Trophoblast cell (in vitro differentiated cells and primary cell): ENCODE data around the gene RAB24.

Experiments used
- DNase-seq, 2 donors: peaks; one replicate each; pipeline ENCODE4 v3.0.0-alpha.2; 2016
- H2AFZ ChIP-seq: 2 replicates; pipeline ENCODE4 v1.6.1; 2013; ENCODE audit warnings: low read length, moderate library complexity, mild to moderate bottlenecking; ENCODE audit not compliant: insufficient read depth, poor library complexity
- H2AK5ac ChIP-seq: 2 replicates; pipeline ENCODE4 v1.6.1; 2013; ENCODE audit warnings: mild to moderate bottlenecking, low read length
- H2BK120ac ChIP-seq: 2 replicates; pipeline ENCODE4 v1.6.1; 2013; ENCODE audit warnings: low read length, mild to moderate bottlenecking, moderate library complexity; ENCODE audit not compliant: insufficient read depth, poor library complexity
- H2BK12ac ChIP-seq: 2 replicates; pipeline ENCODE4 v1.6.1; 2013; ENCODE audit warnings: mild to moderate bottlenecking, low read length, moderate library complexity
- H2BK5ac ChIP-seq: 2 replicates; pipeline ENCODE4 v1.6.1; 2013; ENCODE audit warnings: low read length, low read depth, moderate library complexity, mild to moderate bottlenecking; ENCODE audit not compliant: poor library complexity
- H3K14ac ChIP-seq: 2 replicates; pipeline ENCODE4 v1.6.1; 2013; ENCODE audit warnings: mild to moderate bottlenecking, low read length
- H3K18ac ChIP-seq: 2 replicates; pipeline ENCODE4 v1.6.1; 2013; ENCODE audit warnings: mild to moderate bottlenecking, low read length
- H3K23ac ChIP-seq: 2 replicates; pipeline ENCODE4 v1.6.1; 2013; ENCODE audit warnings: low read length
- H3K27ac ChIP-seq: 2 replicates; pipeline ENCODE4 v1.5.1; 2013; ENCODE audit warnings: low read depth, mild to moderate bottlenecking, inconsistent platforms, low read length, moderate library complexity
- H3K27me3 ChIP-seq: 2 replicates; pipeline ENCODE4 v1.6.1; 2013; ENCODE audit warnings: inconsistent platforms, mild to moderate bottlenecking, low read length, moderate library complexity; ENCODE audit not compliant: insufficient read depth
- H3K36me3 ChIP-seq, 2 experiments: 1 replicate in 1 of 2; 2 replicates in 1 of 2; pipeline ENCODE4 v1.6.1; 2013; ENCODE audit warnings: low read length in 2 of 2, mild to moderate bottlenecking in 2 of 2, moderate library complexity in 1 of 2; ENCODE audit not compliant: insufficient read depth in 2 of 2, control insufficient read depth in 1 of 2
- H3K4ac ChIP-seq: 2 replicates; pipeline ENCODE4 v1.6.1; 2013; ENCODE audit warnings: low read depth, mild to moderate bottlenecking, low read length, moderate library complexity
- H3K4me1 ChIP-seq, 2 experiments: 1 replicate in 1 of 2; 2 replicates in 1 of 2; pipeline ENCODE4 v1.6.1; 2013; ENCODE audit warnings: low read length in 2 of 2, mild to moderate bottlenecking in 2 of 2, moderate library complexity in 1 of 2; ENCODE audit not compliant: insufficient read depth in 2 of 2, control insufficient read depth in 1 of 2
- H3K4me2 ChIP-seq: 2 replicates; pipeline ENCODE4 v1.6.1; 2013; ENCODE audit warnings: inconsistent platforms, mild to moderate bottlenecking, low read length, moderate library complexity
- H3K4me3 ChIP-seq: 2 replicates; pipeline ENCODE4 v1.5.1; 2013; ENCODE audit warnings: mild to moderate bottlenecking, low read depth, low read length, inconsistent platforms
- H3K79me1 ChIP-seq: one replicate; pipeline ENCODE4 v1.6.1; 2013; ENCODE audit warnings: low read length
- H3K79me2 ChIP-seq: 2 replicates; pipeline ENCODE4 v1.6.1; 2013; ENCODE audit warnings: low read length, mild to moderate bottlenecking; ENCODE audit not compliant: control insufficient read depth, insufficient read depth, poor library complexity
- H3K9ac ChIP-seq: 2 replicates; pipeline ENCODE4 v1.6.1; 2013; ENCODE audit warnings: mild to moderate bottlenecking, low read length
- H3K9me3 ChIP-seq: 2 replicates; pipeline ENCODE4 v1.6.1; 2013; ENCODE audit warnings: low read depth, mild to moderate bottlenecking, control low read depth, inconsistent platforms, low read length; ENCODE audit not compliant: insufficient read depth
- H4K12ac ChIP-seq: 2 replicates; pipeline ENCODE4 v1.6.1; 2013; ENCODE audit warnings: low read depth, mild to moderate bottlenecking, low read length, moderate library complexity
- H4K8ac ChIP-seq: 2 replicates; pipeline ENCODE4 v1.6.1; 2013; ENCODE audit warnings: low read depth, mild to moderate bottlenecking, low read length, moderate library complexity
- H4K91ac ChIP-seq: one replicate; pipeline ENCODE4 v1.6.1; 2013; ENCODE audit warnings: low read depth, mild to moderate bottlenecking, low read length, moderate library complexity
- WGBS: extraction: QIAGEN DNeasy Blood & Tissue Kit; methylation state at CpG from one replicate; pipeline ENCODE4 v1.1.7; 2013; ENCODE audit warnings: missing lambda C conversion rate; ENCODE audit not compliant: insufficient read length, insufficient coverage; ENCODE audit errors: extremely low coverage; 5-methylcytosine and 5-hydroxymethylcytosine counted together

Gene RAB24

GRCh38 chr5:177309351-177310191, 6.1 kb upstream of the RAB24 start:
- WGBS, result no CpG with 5 or more reads among the region's 10 CpGs

GRCh38 chr5:177308740-177309139, 5.2 kb upstream of the RAB24 start:
- H2AK5ac ChIP-seq, result no peak overlapping the region
- H4K8ac ChIP-seq, result no peak overlapping the region
- no peak overlapping the region for H2AFZ ChIP-seq
- H3K4me2 ChIP-seq, result no peak overlapping the region
- peaks cover 28 to 30% of the 10 kb centered on the region in 2 experiments for H3K36me3 ChIP-seq
- peaks cover 17 to 23% of the 10 kb centered on the region in 2 experiments for H3K4me1 ChIP-seq
- no peak overlapping the region for H3K18ac ChIP-seq
- no peak overlapping the region for H4K91ac ChIP-seq
- no peak overlapping the region for H3K27ac ChIP-seq
- H3K4me3 ChIP-seq, result no peak overlapping the region
- H3K14ac ChIP-seq, result no peak overlapping the region
- no peak overlapping the region for H4K12ac ChIP-seq
- DNase-seq, result no peak
- no peak overlapping the region for H3K23ac ChIP-seq
- H2BK12ac ChIP-seq, result no peak overlapping the region
- no peak overlapping the region for H2BK5ac ChIP-seq
- H3K9me3 ChIP-seq, result no peaks in the 10 kb centered on the region
- no CpG with 5 or more reads among the region's 11 CpGs for WGBS
- no peak overlapping the region for H3K9ac ChIP-seq
- H3K79me2 ChIP-seq, result peaks cover 9% of the 10 kb centered on the region
- H3K79me1 ChIP-seq, result peaks cover 14% of the 10 kb centered on the region
- H3K4ac ChIP-seq, result no peak overlapping the region
- H2BK120ac ChIP-seq, result no peak overlapping the region
- no peaks in the 10 kb centered on the region for H3K27me3 ChIP-seq

More at GRCh38 chr5:177309351-177310191, 6.1 kb upstream of the RAB24 start:
- no peaks in the 10 kb centered on the region for H3K9me3 ChIP-seq
- H3K18ac ChIP-seq, result no peak overlapping the region
- peaks cover 15 to 22% of the 10 kb centered on the region in 2 experiments for H3K4me1 ChIP-seq
- H4K8ac ChIP-seq, result no peak overlapping the region
- peak; percentile 84 to 91 for DNase-seq
- H3K4ac ChIP-seq, result no peak overlapping the region
- no peak overlapping the region for H4K91ac ChIP-seq
- H4K12ac ChIP-seq, result no peak overlapping the region
- no peak overlapping the region for H2BK5ac ChIP-seq
- peaks cover 10% of the 10 kb centered on the region for H3K79me1 ChIP-seq
- H3K36me3 ChIP-seq, result peaks cover 28 to 30% of the 10 kb centered on the region in 2 experiments
- H3K4me3 ChIP-seq, result no peak overlapping the region
- peaks cover 5% of the 10 kb centered on the region for H3K79me2 ChIP-seq
- no peak overlapping the region for H2BK12ac ChIP-seq
- H3K23ac ChIP-seq, result no peak overlapping the region
- H3K4me2 ChIP-seq, result no peak overlapping the region
- no peak overlapping the region for H2BK120ac ChIP-seq
- no peak overlapping the region for H3K14ac ChIP-seq
- no peak overlapping the region for H3K9ac ChIP-seq
- no peak overlapping the region for H2AFZ ChIP-seq
- no peak overlapping the region for H2AK5ac ChIP-seq
- H3K27me3 ChIP-seq, result no peaks in the 10 kb centered on the region
- no peak overlapping the region for H3K27ac ChIP-seq

- no peaks in the 10 kb centered on the region for H3K27me3 ChIP-seq
- no peak overlapping the region for H2AK5ac ChIP-seq
- WGBS, result no CpG with 5 or more reads among the region's 43 CpGs
- no peak overlapping the region for H2AFZ ChIP-seq
- peaks cover 20% of the 10 kb centered on the region for H3K79me1 ChIP-seq
- no peak overlapping the region for H4K91ac ChIP-seq
- H2BK12ac ChIP-seq, result no peak overlapping the region
- H2BK5ac ChIP-seq, result no peak overlapping the region
- no peak overlapping the region for H3K4me2 ChIP-seq
- H3K36me3 ChIP-seq, result peaks cover 28 to 30% of the 10 kb centered on the region in 2 experiments
- no peak overlapping the region for H2BK120ac ChIP-seq
- H3K4ac ChIP-seq, result no peak overlapping the region
- no peak overlapping the region for H3K27ac ChIP-seq
- H4K8ac ChIP-seq, result no peak overlapping the region
- no peak overlapping the region for H3K23ac ChIP-seq
- H3K4me1 ChIP-seq, result peaks cover 15 to 22% of the 10 kb centered on the region in 2 experiments
- no peak overlapping the region for H3K9ac ChIP-seq
- H3K79me2 ChIP-seq, result peaks cover 15% of the 10 kb centered on the region
- H3K14ac ChIP-seq, result no peak overlapping the region
- H4K12ac ChIP-seq, result no peak overlapping the region
- H3K18ac ChIP-seq, result no peak overlapping the region
- H3K9me3 ChIP-seq, result no peaks in the 10 kb centered on the region
- DNase-seq, result no peak
- H3K4me3 ChIP-seq, result no peak overlapping the region
Measured at GRCh38 chr5:177307544-177308363, 4.2 kb upstream of the RAB24 start.

- Histone ChIP-seq H2BK12ac (no peak overlapping the region), H4K8ac (no peak overlapping the region), H3K27me3 (no peaks in the 10 kb centered on the region), H3K9ac (no peak overlapping the region), H4K91ac (no peak overlapping the region), H3K4me2 (no peak overlapping the region), H2BK5ac (no peak overlapping the region), H3K27ac (no peak overlapping the region), H3K9me3 (no peaks in the 10 kb centered on the region), H3K4ac (no peak overlapping the region), H2BK120ac (no peak overlapping the region), H3K79me1 (peaks cover 14% of the 10 kb centered on the region), H3K23ac (no peak overlapping the region), H3K79me2 (peaks cover 15% of the 10 kb centered on the region), H2AK5ac (no peak overlapping the region), H3K4me3 (no peak overlapping the region), H4K12ac (no peak overlapping the region), H3K4me1 (peaks cover 19 to 26% of the 10 kb centered on the region in 2 experiments), H2AFZ (no peak overlapping the region), H3K18ac (no peak overlapping the region), H3K36me3 (peaks cover 28 to 30% of the 10 kb centered on the region in 2 experiments), H3K14ac (no peak overlapping the region)
- no CpG with 5 or more reads among the region's 15 CpGs for WGBS
- DNase-seq, result peak in 1 of 2 donors; percentile 38
Measured at GRCh38 chr5:177306674-177307543, 3.4 kb upstream of the RAB24 start.
